Heart left ventricle (tissue), 16 donors: ENCODE measurements around the gene SH2D2A. TPM values are rescaled to one million over a fixed set of nuclear protein-coding genes. Genes with fewer than 3 reads are reported as not detected.
A peak's percentile ranks its signal among the peaks of the same experiment; 100 is the strongest.

Experiments used
- ATAC-seq, 4 donors: fragments of 200-7000 bp; cut with Tn5 transposase; one replicate each; pipeline ENCODE4 v1.9.1; 2020 to 2022; ENCODE audit warnings: moderate library complexity in 4 of 4, mild to moderate bottlenecking in 3 of 4, moderate number of reproducible peaks in 1 of 4
- DNase-seq, 5 donors: peaks; one replicate each; pipeline ENCODE4 v3.0.0-alpha.2; 2020
- H3K27ac ChIP-seq, 12 donors: fragments of 200-600 bp; sonication (generic) in 4 of 12; one replicate each; pipeline versions ENCODE4 v1.5.0 to v1.8.0; 2016 to 2022; ENCODE audit warnings: mild to moderate bottlenecking in 2 of 12
- H3K27me3 ChIP-seq, 9 donors: fragments of 200-600 bp; sonication (generic) in 2 of 9; one replicate each; pipeline versions ENCODE4 v1.5.1 to v1.8.0; 2016 to 2022; ENCODE audit warnings: mild to moderate bottlenecking in 3 of 9
- H3K36me3 ChIP-seq, 9 donors: fragments of 200-600 bp; sonication (generic) in 2 of 9; one replicate each; pipeline versions ENCODE4 v1.5.0 to v1.8.0; 2018 to 2022; ENCODE audit warnings: mild to moderate bottlenecking in 2 of 9
- H3K4me1 ChIP-seq, 12 donors: fragments of 200-600 bp; sonication (generic) in 4 of 12; one replicate each; pipeline versions ENCODE4 v1.5.0 to v1.8.0; 2016 to 2022; ENCODE audit warnings: mild to moderate bottlenecking in 3 of 12
- H3K4me3 ChIP-seq, 12 donors: fragments of 200-600 bp; sonication (generic) in 4 of 12; one replicate each; pipeline versions ENCODE4 v1.5.0 to v1.8.0; 2017 to 2022; ENCODE audit warnings: mild to moderate bottlenecking in 9 of 12, moderate library complexity in 4 of 12
- H3K9me3 ChIP-seq, 12 donors: fragments of 200-600 bp; sonication (generic) in 4 of 12; one replicate each; pipeline versions ENCODE4 v1.5.0 to v1.8.0; 2016 to 2022; ENCODE audit warnings: mild to moderate bottlenecking in 1 of 12
- POLR2A ChIP-seq, 2 donors: fragments of 450-650 bp; IDR thresholded peaks; one replicate each; pipeline ENCODE4 v1.6.1; 2017; ENCODE audit warnings: antibody characterized with exemption in 2 of 2, mild to moderate bottlenecking in 2 of 2, moderate library complexity in 2 of 2
- WGBS, 4 donors: extraction: QIAGEN DNeasy Blood & Tissue Kit in 2 of 4; methylation state at CpG; one replicate each; pipeline versions ENCODE4 v1.1.5 to v1.1.7; 2013 to 2018; 5-methylcytosine and 5-hydroxymethylcytosine counted together
- intact Hi-C, 10 donors: fragments of 100-400 bp; cut with DNase I; formaldehyde crosslinking; loops; one replicate each; pipeline versions ENCODE4 v1.11.1 to v1.14.2; 2022
- polyA plus RNA-seq, 2 donors: library from polyadenylated mRNA; stranded (reverse); fragments of 200-250 nt; gene quantifications; one replicate each; pipeline ENCODE4 v1.2.3, GENCODE V29; 2013
- total RNA-seq, 9 donors: library from RNA; depleted of rRNA in 2 of 9; stranded (reverse); fragments of >200 nt in 2 of 9; fragmentation: NEBNext Ultra II Directional in 3 of 9; extraction: Animal tissue kit (Norgen Biotek cat#: 25700) in 3 of 9; gene quantifications; one replicate each; pipeline versions ENCODE4 v1.1.0 to v1.2.4, GENCODE V29; 2016 to 2023
- TF ChIP-seq, protein P1 (sequence below), 12 donors: fragments of 200-600 bp; sonication (generic) in 4 of 12; IDR thresholded peaks; one replicate each; pipeline versions ENCODE4 v1.5.0 to v1.8.0; 2018 to 2022; ENCODE audit warnings: antibody characterized with exemption in 12 of 12, mild to moderate bottlenecking in 5 of 12
- donor health status: ischemic (EF 13 %, LVEDD 7.1; RV severe dilation, severe dysfunction).
- donor health status: healthy with polysubstance abuse.
- donor health status: DM: no; HTN: yes; CAD: no.
- donor health status: DM: no; HTN: no; CAD: no.
- donor health status: ischemic (EF 25% LVEDD 6.9; RV normal size, moderate dysfunction).
- donor health status: ischemic (EF 25% LVEDD 5.7; RV mildly dilated, moderate dysfunction).
- donor health status: healthy.
- donor health status: DM: yes; HTN: yes; CAD: no.
- donor health status: ischemic (EF 35%, LVEDD 5.7; RV mildly dilated, moderate dysfunction).
- donor health status: nonischemic (EF 11% LVEDD 7.7; RV severe dilation, severe dysfunction).
- donor health status: DM: yes; HTN: yes; CAD: no.
- donor health status: PGD.
- donor health status: ischemic (EF 29% LVEDD 5.4; RV normal size, mild dysfunction).
- donor health status: nonischemic (EF 23%, LVEDD 6.1; RV moderate dilation, normal function).

Gene SH2D2A
- total and polyA plus RNA-seq, 11 donors = 0.52 to 8.2 (median 1.1) TPM

DNA sequence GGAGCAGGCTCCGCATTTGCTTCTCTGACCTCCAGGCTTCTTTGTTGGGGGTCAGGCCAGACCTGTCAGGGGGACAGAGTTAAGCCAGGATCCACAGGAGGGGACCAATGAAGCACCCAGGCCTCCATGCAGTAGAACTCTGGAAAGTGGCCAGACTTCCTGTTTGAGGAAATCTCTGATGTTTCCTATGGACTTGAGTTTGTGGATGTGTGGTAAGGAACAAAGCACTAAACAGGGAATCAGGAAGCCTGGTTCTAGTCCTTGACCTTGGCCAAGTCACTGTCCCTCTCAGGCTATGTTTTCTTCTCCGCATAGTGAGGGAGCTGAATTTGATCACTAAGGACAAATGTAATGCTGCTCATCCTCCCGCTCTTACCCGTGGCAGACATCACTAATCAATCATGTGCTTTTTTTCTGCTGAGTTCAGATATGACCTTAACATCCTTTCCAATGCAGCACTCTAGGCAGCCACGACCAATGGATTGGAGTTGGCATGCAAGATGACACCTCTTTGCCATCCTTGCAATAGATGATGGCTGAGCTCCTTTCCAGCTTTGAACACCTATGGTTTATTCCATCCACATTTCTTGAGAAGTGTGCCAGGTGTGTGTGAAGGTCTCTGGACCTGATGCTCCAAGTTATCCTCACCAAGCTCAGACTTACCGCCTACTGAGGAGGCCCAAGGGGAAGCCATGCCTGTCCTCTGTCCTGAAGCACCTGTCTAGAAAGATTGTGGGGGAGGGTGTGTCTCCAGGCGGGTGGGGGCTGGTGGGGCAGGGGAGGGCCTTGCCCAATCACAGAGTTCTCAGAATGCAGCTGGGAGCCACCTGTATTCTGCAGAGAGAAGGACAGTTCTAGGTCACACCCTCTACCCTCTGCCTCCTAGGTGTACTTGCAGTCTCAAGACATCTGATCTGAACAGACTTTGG is 9.9 kb downstream of the SH2D2A start:
- Histone ChIP-seq H3K4me1 (peaks cover 0 to 42% (median 24%) of the 10 kb centered on the region in 12 donors), H3K4me3 (no peak overlapping the region), H3K36me3 (peaks cover 0 to 5% (median 0%) of the 10 kb centered on the region in 9 donors), H3K27me3 (peaks cover 0 to under 1% (median 0%) of the 10 kb centered on the region in 9 donors), H3K9me3 (no peaks in the 10 kb centered on the region), H3K27ac (peak overlapping the region in 11 of 12 donors; percentile 5 to 58 (median 34))
- no peak for TF ChIP-seq POLR2A (IDR thresholded peaks at IDR 0.05)
- TF ChIP-seq, protein P1, sequence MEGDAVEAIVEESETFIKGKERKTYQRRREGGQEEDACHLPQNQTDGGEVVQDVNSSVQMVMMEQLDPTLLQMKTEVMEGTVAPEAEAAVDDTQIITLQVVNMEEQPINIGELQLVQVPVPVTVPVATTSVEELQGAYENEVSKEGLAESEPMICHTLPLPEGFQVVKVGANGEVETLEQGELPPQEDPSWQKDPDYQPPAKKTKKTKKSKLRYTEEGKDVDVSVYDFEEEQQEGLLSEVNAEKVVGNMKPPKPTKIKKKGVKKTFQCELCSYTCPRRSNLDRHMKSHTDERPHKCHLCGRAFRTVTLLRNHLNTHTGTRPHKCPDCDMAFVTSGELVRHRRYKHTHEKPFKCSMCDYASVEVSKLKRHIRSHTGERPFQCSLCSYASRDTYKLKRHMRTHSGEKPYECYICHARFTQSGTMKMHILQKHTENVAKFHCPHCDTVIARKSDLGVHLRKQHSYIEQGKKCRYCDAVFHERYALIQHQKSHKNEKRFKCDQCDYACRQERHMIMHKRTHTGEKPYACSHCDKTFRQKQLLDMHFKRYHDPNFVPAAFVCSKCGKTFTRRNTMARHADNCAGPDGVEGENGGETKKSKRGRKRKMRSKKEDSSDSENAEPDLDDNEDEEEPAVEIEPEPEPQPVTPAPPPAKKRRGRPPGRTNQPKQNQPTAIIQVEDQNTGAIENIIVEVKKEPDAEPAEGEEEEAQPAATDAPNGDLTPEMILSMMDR (IDR thresholded peaks at IDR 0.05) = no peak
- WGBS, 4 donors = 76 to 78% (median 76%) methylated on average over 6 to 7 of the region's 7 CpGs
- no peak for DNase-seq
- ATAC-seq = no peak
- intact Hi-C loops = loop anchor here in 1 of 10 donors (10.0 kb wide), 1 partner anchor 118 kb away; the partner anchor contains the start of gene LRRC71

DNA sequence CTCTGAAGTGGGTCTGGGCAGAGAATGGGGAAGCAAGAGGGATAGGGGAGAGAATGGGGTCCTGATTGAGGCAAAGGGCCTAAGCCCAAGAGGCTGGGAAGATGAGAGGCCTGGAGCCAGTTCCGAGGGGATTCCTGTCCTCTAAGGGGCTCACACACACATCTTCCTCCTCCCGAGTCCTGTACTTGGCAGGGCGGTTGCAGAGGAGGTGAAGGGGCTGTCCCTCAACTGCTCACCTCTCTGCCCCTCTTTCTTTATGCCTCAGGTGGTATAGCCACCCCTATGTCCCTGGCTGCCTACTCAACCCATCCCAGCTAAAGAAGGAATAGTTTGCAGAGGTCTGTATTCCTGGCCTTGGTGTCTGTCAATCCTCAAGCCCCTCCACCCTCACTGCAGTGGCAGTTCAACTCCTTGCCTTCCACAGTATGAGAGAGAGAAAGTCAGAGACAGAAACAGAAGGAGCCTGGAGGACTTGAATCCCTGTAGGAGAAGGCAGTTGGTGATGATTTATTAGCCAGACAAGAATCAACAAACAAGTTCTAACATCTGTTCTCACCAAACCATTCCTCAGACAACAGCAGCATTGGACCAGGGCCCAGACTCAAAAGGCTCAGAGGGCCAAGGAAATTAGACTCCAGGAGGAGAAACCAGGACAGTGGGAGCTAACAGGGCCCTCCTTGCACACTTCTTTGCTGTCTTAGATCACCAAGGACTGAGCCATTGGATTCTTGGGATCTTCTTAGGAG is 10.7 kb downstream of the SH2D2A start:
- no peak for TF ChIP-seq POLR2A (IDR thresholded peaks at IDR 0.05)
- TF ChIP-seq, protein P1 (IDR thresholded peaks at IDR 0.05) = no peak
- WGBS, 4 donors = 78 to 93% (median 85%) methylated on average over 3 of the region's 3 CpGs
- DNase-seq = peak in 4 of 5 donors; percentile 55 to 75 (median 65)
- Histone ChIP-seq H3K36me3 (peaks cover 0 to 13% (median 5%) of the 10 kb centered on the region in 9 donors), H3K4me3 (no peak overlapping the region), H3K9me3 (no peaks in the 10 kb centered on the region), H3K4me1 (peaks cover 0 to 50% (median 33%) of the 10 kb centered on the region in 12 donors), H3K27ac (peak overlapping the region in 11 of 12 donors; percentile 5 to 58 (median 36)), H3K27me3 (no peaks in the 10 kb centered on the region)
- peak in 3 of 4 donors; percentile 9 to 57 (median 38) for ATAC-seq
- intact Hi-C loops = loop anchor here in 1 of 10 donors (10.0 kb wide), 1 partner anchor 119 kb away; the partner anchor contains the start of gene LRRC71

DNA sequence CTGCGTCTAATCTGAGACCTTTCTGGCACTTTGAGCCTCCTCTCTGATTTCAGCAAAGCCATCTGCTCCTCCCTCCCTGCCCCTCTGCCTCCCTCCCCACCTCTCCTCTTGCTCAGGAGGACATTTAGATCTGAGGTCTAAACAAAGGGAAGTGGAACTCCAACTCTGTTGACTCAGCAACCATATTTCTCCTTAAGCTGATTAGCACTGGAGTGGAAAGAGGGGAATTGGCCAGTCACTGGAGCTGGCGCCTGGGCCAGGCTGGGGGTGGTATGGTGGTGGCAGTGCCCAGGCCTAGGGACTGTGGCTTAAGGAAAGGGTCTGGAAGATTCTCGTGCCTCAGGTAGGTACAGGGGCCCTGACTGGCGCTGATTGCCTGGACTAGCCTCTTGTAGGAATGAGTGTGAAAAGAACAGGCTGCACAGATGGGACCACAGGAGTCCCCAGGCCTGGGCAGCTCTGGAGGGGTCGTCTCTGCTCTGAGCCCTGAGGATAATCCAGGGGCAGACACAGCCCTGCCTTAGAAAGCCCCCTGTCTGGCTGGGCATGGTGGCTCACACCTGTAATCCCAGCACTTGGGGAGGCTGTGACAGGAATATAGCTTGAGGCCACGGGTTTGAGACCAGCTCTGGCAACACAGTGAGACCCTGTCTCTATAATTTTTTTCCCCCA is 11.9 kb downstream of the SH2D2A start:
- peaks cover 0 to 26% (median 17%) of the 10 kb centered on the region in 9 donors for H3K36me3 ChIP-seq
- ATAC-seq = peak in 2 of 4 donors; percentile 19 to 22
- peak in 1 of 5 donors; percentile 26 for DNase-seq
- H3K4me3 ChIP-seq = no peak overlapping the region
- no peak for TF ChIP-seq POLR2A (IDR thresholded peaks at IDR 0.05)
- TF ChIP-seq, protein P1 (IDR thresholded peaks at IDR 0.05) = no peak
- no peaks in the 10 kb centered on the region for H3K27me3 ChIP-seq
- H3K9me3 ChIP-seq = no peaks in the 10 kb centered on the region
- intact Hi-C loops = loop anchor here in 4 of 10 donors (5.0 to 10.0 kb wide), 2 partner anchors 58 to 120 kb away; partner anchors contain the start of genes NTRK1 (in 3 of the 4) and LRRC71 (in 1 of the 4)
- peaks cover 0 to 61% (median 39%) of the 10 kb centered on the region in 12 donors for H3K4me1 ChIP-seq
- WGBS, 4 donors = 69 to 81% (median 71%) methylated on average over 4 to 6 of the region's 6 CpGs
- H3K27ac ChIP-seq = peak overlapping the region in 1 of 12 donors; percentile 24
